Right lung (tissue), 5 donors: ENCODE results near the gene ZNF219. TPM values are rescaled to one million over a fixed set of nuclear protein-coding genes. Genes with fewer than 3 reads are reported as not detected.

Experiments used
- DNase-seq, 2 donors: peaks; one replicate each; pipeline ENCODE4 v3.0.0-alpha.2; 2013
- polyA plus RNA-seq, 5 donors: library from polyadenylated mRNA; unstranded; fragments of 120-200 nt; gene quantifications; one replicate each; pipeline versions ENCODE4 v1.2.1 to v1.2.3, GENCODE V29; 2013; ENCODE audit warnings: inconsistent platforms in 1 of 5, low replicate concordance in 1 of 5; ENCODE audit not compliant: insufficient read length in 5 of 5, insufficient read depth in 1 of 5

The ZNF219 gene
- polyA plus RNA-seq, 5 donors, result 28.2 to 49.2 (median 34.2) TPM

GRCh38 chr14:21069388-21070082 is 28.9 kb downstream of the ZNF219 start:
- peak; percentile 56 to 67 for DNase-seq

- DNase-seq, result peak; percentile 56
These were observed 29.7 kb downstream of the ZNF219 start for GRCh38 chr14:21068521-21069387.

- no peak for DNase-seq
These were observed 31.5 kb downstream of the ZNF219 start for GRCh38 chr14:21066882-21067502.

GRCh38 chr14:21063479-21063878 is 35.0 kb downstream of the ZNF219 start:
- no peak for DNase-seq

- DNase-seq, result no peak
These were observed 37.1 kb downstream of the ZNF219 start for GRCh38 chr14:21061347-21061668.

- no peak for DNase-seq
These were observed 37.7 kb downstream of the ZNF219 start for GRCh38 chr14:21060614-21061346.

GRCh38 chr14:21059842-21060613 is 38.4 kb downstream of the ZNF219 start:
- no peak for DNase-seq

- DNase-seq, result no peak
These were observed 39.6 kb downstream of the ZNF219 start for GRCh38 chr14:21058903-21059302.

- DNase-seq, result no peak
These were observed 40.4 kb downstream of the ZNF219 start, which contains the start of gene RNASE8 for GRCh38 chr14:21057803-21058675. TSS of gene RNASE8 (plus strand) at chr14:21057822. CDS start at chr14:21057893, 71 bp downstream.

- DNase-seq, result no peak
These were observed 41.8 kb downstream of the ZNF219 start for GRCh38 chr14:21056520-21057163.

GRCh38 chr14:21055432-21056117 is 42.9 kb downstream of the ZNF219 start:
- no peak for DNase-seq

- DNase-seq, result no peak
These were observed 43.7 kb downstream of the ZNF219 start for GRCh38 chr14:21054768-21055145.

GRCh38 chr14:21054123-21054767 is 44.2 kb downstream of the ZNF219 start:
- no peak for DNase-seq

- DNase-seq, result no peak
These were observed 45.0 kb downstream of the ZNF219 start for GRCh38 chr14:21053184-21054122.

- DNase-seq, result no peak
These were observed 47.9 kb downstream of the ZNF219 start for GRCh38 chr14:21050597-21050996.

- DNase-seq, result no peak
These were observed 49.2 kb downstream of the ZNF219 start for GRCh38 chr14:21049271-21049673.

- DNase-seq, result no peak
These were observed 49.8 kb downstream of the ZNF219 start for GRCh38 chr14:21048638-21049037.
